H1 (cell line): ENCODE measurements around the gene PCDH9. TPM values are rescaled to one million over a fixed set of nuclear protein-coding genes. Genes with fewer than 3 reads are reported as not detected.

Source experiments
- CTCF ChIA-PET: fragments of 300-600 bp; sonication (Branson Sonifier 250); formaldehyde crosslinking; loops from one replicate; lab custom pipeline; 2021; ENCODE audit not compliant: partially characterized antibody; lab: Charles Lee
- POLR2A ChIA-PET: fragments of 300-600 bp; sonication (Branson Sonifier 250); formaldehyde crosslinking; loops from one replicate; lab custom pipeline; 2021; ENCODE audit warnings: inconsistent platforms; ENCODE audit not compliant: partially characterized antibody; lab: Charles Lee
- DNase-seq, 2 experiments: peaks; one replicate each; pipeline versions ENCODE4 v3.0.0 to v3.0.0-alpha.2; 2010 to 2022; ENCODE audit warnings: low spot score in 2 of 2, low read depth in 1 of 2, mixed read lengths in 1 of 2
- FAIRE-seq: peaks from 2 replicates; lab custom pipeline; 2011; peaks lifted over from hg19 to GRCh38; lab: Jason Lieb, UNC
- H2AFZ ChIP-seq: 2 replicates; pipeline ENCODE4 v1.8.1; 2012; ENCODE audit warnings: low read length, inconsistent platforms
- H2AK5ac ChIP-seq: 2 replicates; pipeline ENCODE4 v1.6.1; 2013; ENCODE audit warnings: low read depth, low read length
- H2BK120ac ChIP-seq: replicated peaks from 2 replicates; pipeline ENCODE3; 2013; ENCODE audit warnings: low read depth, low read length, inconsistent platforms
- H2BK12ac ChIP-seq: 2 replicates; pipeline ENCODE4 v1.6.1; 2013; ENCODE audit warnings: low read depth, low read length
- H2BK15ac ChIP-seq: 2 replicates; pipeline ENCODE4 v1.6.1; 2013; ENCODE audit warnings: low read length
- H2BK20ac ChIP-seq: 2 replicates; pipeline ENCODE4 v1.6.1; 2013; ENCODE audit warnings: low read length
- H2BK5ac ChIP-seq: 2 replicates; pipeline ENCODE4 v1.6.1; 2013; ENCODE audit warnings: low read depth, low read length
- H3K14ac ChIP-seq: 2 replicates; pipeline ENCODE4 v1.6.1; 2013; ENCODE audit warnings: inconsistent platforms; ENCODE audit not compliant: insufficient read length
- H3K18ac ChIP-seq: 2 replicates; pipeline ENCODE4 v1.6.1; 2013; ENCODE audit warnings: low read length; ENCODE audit errors: extremely low read depth
- H3K23ac ChIP-seq: 2 replicates; pipeline ENCODE4 v1.6.1; 2013; ENCODE audit warnings: inconsistent platforms; ENCODE audit not compliant: insufficient read length
- H3K23me2 ChIP-seq: 2 replicates; pipeline ENCODE4 v1.6.1; 2013; ENCODE audit warnings: low read depth, low read length
- H3K27ac ChIP-seq: 2 replicates; pipeline ENCODE4 v1.6.1; 2011; ENCODE audit warnings: low read depth, low read length, inconsistent platforms
- H3K27me3 ChIP-seq, 4 experiments: replicated peaks in 1 of 4; 1 replicate in 1 of 4; 2 replicates in 3 of 4; pipeline versions ENCODE4 v1.6.1 to v1.8.1; 2011 to 2013; ENCODE audit warnings: low read length in 3 of 4, mild to moderate bottlenecking in 3 of 4, inconsistent platforms in 2 of 4, mixed read lengths in 2 of 4, moderate library complexity in 1 of 4; ENCODE audit not compliant: control insufficient read depth in 3 of 4, insufficient read depth in 3 of 4; ENCODE audit errors: extremely low read depth in 1 of 4
- H3K36me3 ChIP-seq, 4 experiments: 2 replicates each; pipeline versions ENCODE4 v1.6.1 to v1.8.1; 2011 to 2013; ENCODE audit warnings: mild to moderate bottlenecking in 4 of 4, low read length in 3 of 4, moderate library complexity in 2 of 4, control low read depth in 1 of 4, inconsistent platforms in 1 of 4; ENCODE audit not compliant: insufficient read depth in 4 of 4, control insufficient read depth in 2 of 4
- H3K4ac ChIP-seq: replicated peaks from 2 replicates; pipeline ENCODE3; 2013; ENCODE audit warnings: low read length, low read depth, mixed read lengths, inconsistent platforms; ENCODE audit not compliant: insufficient read length
- H3K4me1 ChIP-seq, 4 experiments: replicated peaks in 1 of 4; 1 replicate in 1 of 4; 2 replicates in 3 of 4; pipeline versions ENCODE4 v1.6.1 to v1.8.1; 2011 to 2013; ENCODE audit warnings: low read length in 3 of 4, inconsistent platforms in 2 of 4, mixed read lengths in 1 of 4; ENCODE audit not compliant: insufficient read depth in 4 of 4, control insufficient read depth in 3 of 4
- H3K4me2 ChIP-seq, 2 experiments: 2 replicates each; pipeline versions ENCODE4 v1.6.1 to v1.8.1; 2011 to 2013; ENCODE audit warnings: low read depth in 2 of 2, low read length in 2 of 2, control low read depth in 1 of 2, inconsistent platforms in 1 of 2, mild to moderate bottlenecking in 1 of 2; ENCODE audit not compliant: insufficient read depth in 1 of 2
- H3K4me3 ChIP-seq, 4 experiments: fragments of 200-600, 300-600 bp in 1 of 4; sonication (generic), shearing (Covaris generic), sonication (Bioruptor Twin) in 1 of 4; 2 replicates each; pipeline versions ENCODE4 v1.5.1 to v1.8.1; 2011 to 2016; ENCODE audit warnings: low read length in 4 of 4, low read depth in 3 of 4, control low read depth in 2 of 4, inconsistent platforms in 2 of 4, mild to moderate bottlenecking in 2 of 4, mixed read lengths in 1 of 4, moderate library complexity in 1 of 4; ENCODE audit not compliant: insufficient read depth in 2 of 4; ENCODE audit errors: extremely low read depth in 1 of 4
- H3K56ac ChIP-seq: replicated peaks from 2 replicates; pipeline ENCODE3; 2013; ENCODE audit warnings: low read depth, mild to moderate bottlenecking, mixed read lengths, low read length, inconsistent platforms; ENCODE audit not compliant: insufficient read length
- H3K79me1 ChIP-seq: 2 replicates; pipeline ENCODE4 v1.6.1; 2013; ENCODE audit warnings: low read depth, low read length, control low read depth
- H3K79me2 ChIP-seq, 2 experiments: 2 replicates each; pipeline versions ENCODE4 v1.6.1 to v1.8.1; 2012 to 2013; ENCODE audit warnings: low read length in 2 of 2, mild to moderate bottlenecking in 2 of 2, inconsistent platforms in 1 of 2; ENCODE audit not compliant: insufficient read depth in 2 of 2, control insufficient read depth in 1 of 2
- H3K9ac ChIP-seq, 4 experiments: replicated peaks in 1 of 4; 1 replicate in 1 of 4; 2 replicates in 3 of 4; pipeline versions ENCODE4 v1.6.1 to v1.8.1; 2011 to 2013; ENCODE audit warnings: low read depth in 3 of 4, low read length in 3 of 4, control low read depth in 2 of 4, mild to moderate bottlenecking in 2 of 4, moderate library complexity in 2 of 4, inconsistent platforms in 1 of 4; ENCODE audit errors: extremely low read depth in 1 of 4
- H3K9me3 ChIP-seq, 2 experiments: 2 replicates each; pipeline versions ENCODE4 v1.6.1 to v1.8.1; 2012 to 2013; ENCODE audit warnings: mild to moderate bottlenecking in 2 of 2, moderate library complexity in 2 of 2, control low read depth in 1 of 2, inconsistent platforms in 1 of 2, low read depth in 1 of 2, low read length in 1 of 2, mixed read lengths in 1 of 2; ENCODE audit not compliant: insufficient read depth in 2 of 2
- H4K20me1 ChIP-seq, 2 experiments: replicated peaks in 1 of 2; 2 replicates each; pipeline versions ENCODE3 to v1.8.1; 2011 to 2013; ENCODE audit warnings: inconsistent platforms in 2 of 2, low read length in 2 of 2, mild to moderate bottlenecking in 1 of 2; ENCODE audit not compliant: insufficient read depth in 2 of 2, control insufficient read depth in 1 of 2
- H4K5ac ChIP-seq: 2 replicates; pipeline ENCODE4 v1.6.1; 2013; ENCODE audit warnings: low read length, low read depth, mixed read lengths, inconsistent platforms; ENCODE audit not compliant: insufficient read length
- H4K8ac ChIP-seq: 2 replicates; pipeline ENCODE4 v1.8.0; 2013; ENCODE audit warnings: mild to moderate bottlenecking, moderate library complexity, low read length, inconsistent platforms; ENCODE audit not compliant: insufficient read depth; ENCODE audit errors: extremely low read depth
- H4K91ac ChIP-seq: replicated peaks from 2 replicates; pipeline ENCODE3; 2013; ENCODE audit warnings: low read length, mixed read lengths, inconsistent platforms; ENCODE audit not compliant: insufficient read length
- BCL11A ChIP-seq, 2 experiments: IDR thresholded peaks; one replicate each; pipeline ENCODE4 v1.6.1; 2011; ENCODE audit warnings: low read depth in 2 of 2, low read length in 2 of 2, mild to moderate bottlenecking in 2 of 2
- CEBPB ChIP-seq: IDR thresholded peaks from 2 replicates; pipeline ENCODE4 v1.6.1; 2012; ENCODE audit warnings: low read depth, low read length
- EGR1 ChIP-seq: IDR thresholded peaks from 2 replicates; pipeline ENCODE4 v1.6.1; 2011; ENCODE audit warnings: low read depth, low read length, borderline replicate concordance
- EZH2 ChIP-seq: fragments of 200-600 bp; sonication (generic); IDR thresholded peaks from 2 replicates; pipeline ENCODE4 v1.7.1; 2012; ENCODE audit warnings: low read depth, mild to moderate bottlenecking, moderate library complexity, low read length, inconsistent platforms; ENCODE audit not compliant: severe bottlenecking
- NRF1 ChIP-seq: IDR thresholded peaks from 2 replicates; pipeline ENCODE4 v1.6.1; 2011; ENCODE audit warnings: mild to moderate bottlenecking, low read depth, low read length, improper control_type of control experiment
- WGBS, 2 experiments: shearing (Covaris generic) in 1 of 2; methylation state at CpG; one replicate each; pipeline versions ENCODE4 v1.1.6 to v1.1.7; 2013 to 2015; ENCODE audit warnings: low lambda C conversion rate in 2 of 2, mixed read lengths in 2 of 2, inconsistent platforms in 1 of 2, low coverage in 1 of 2, missing lambda C conversion rate in 1 of 2; ENCODE audit not compliant: insufficient replicate concordance in 2 of 2, insufficient coverage in 1 of 2, insufficient read length in 1 of 2; ENCODE audit errors: extremely low coverage in 1 of 2, missing lambda C conversion rate in 1 of 2; 5-methylcytosine and 5-hydroxymethylcytosine counted together
- polyA plus RNA-seq, 7 experiments: library from polyadenylated mRNA; depleted of rRNA in 3 of 7; stranded (reverse) in 5 of 7; unstranded in 2 of 7; fragments of >200 nt in 5 of 7; fragments of 200-250 nt in 2 of 7; gene quantifications; 1 replicate in 5 of 7; 2 replicates in 1 of 7; 4 replicates in 1 of 7; pipeline versions ENCODE4 v1.2.1 to v1.2.3, GENCODE V29; 2011 to 2013; ENCODE audit warnings: missing spikeins in 2 of 7, mixed read lengths in 2 of 7
- total RNA-seq: library from RNA; stranded (reverse); fragmentation: NEBNext Ultra II Directional; extraction: Animal tissue kit (Norgen Biotek cat#: 25700); gene quantifications from 2 replicates; pipeline ENCODE4 v1.2.1, GENCODE V29; 2021

Gene PCDH9
- total and polyA plus RNA-seq, 2 of the 8 experiments (the other 6 are each of a cell fraction or from before 2014, with no cell fraction given) = 0.12 to 0.60 TPM

- Histone ChIP-seq H4K91ac (no peak overlapping the region), H2AK5ac (no peak overlapping the region), H3K79me2 (no peaks in the 10 kb centered on the region), H3K23ac (no peak overlapping the region), H3K9ac (no peak overlapping the region), H2BK20ac (no peak overlapping the region), H3K9me3 (no peaks in the 10 kb centered on the region), H3K56ac (no peak overlapping the region), H4K20me1 (no peaks in the 10 kb centered on the region), H3K23me2 (no peaks in the 10 kb centered on the region), H3K4ac (no peak overlapping the region), H2BK120ac (no peak overlapping the region), H4K5ac (no peak overlapping the region), H2BK5ac (no peak overlapping the region), H2BK15ac (no peak overlapping the region), H3K18ac (no peak overlapping the region), H3K4me2 (no peak overlapping the region), H2BK12ac (no peak overlapping the region), H2AFZ (no peak overlapping the region), H4K8ac (no peak overlapping the region), H3K36me3 (no peaks in the 10 kb centered on the region), H3K14ac (no peak overlapping the region), H3K79me1 (no peaks in the 10 kb centered on the region), H3K4me1 (no peaks in the 10 kb centered on the region), H3K4me3 (no peak overlapping the region), H3K27me3 (no peaks in the 10 kb centered on the region), H3K27ac (no peak overlapping the region)
- DNase-seq (no peak), FAIRE-seq (no peak)
- ChIA-PET CTCF (no interaction called here), POLR2A (no interaction called here)
- TF ChIP-seq EGR1 = no peak
- TF ChIP-seq BCL11A (IDR thresholded peaks at IDR 0.05; ENCODE audit: low read depth in 2 of 2, low read length in 2 of 2) = no peak
- TF ChIP-seq EZH2 = no peak
- no peak for TF ChIP-seq NRF1
- no peak for TF ChIP-seq CEBPB
- WGBS, 2 experiments = 90% methylated on average over 2 of the region's 2 CpGs; no CpG with 5 or more reads in 1 of the 2 experiments
These were observed 814.7 kb downstream of the PCDH9 start for GRCh38 chr13:66415444-66415843.
